Measurements from ENCODE around the gene EXPH5.

EXPH5 gene

GRCh38 chr11:108497317-108498045 lies 96.1 kb downstream of the EXPH5 start (continued):
- TF ChIP-seq IKZF3 (tag by site-specific recombination; IDR thresholded peaks at IDR 0.05) = peak; percentile 92
- peak; percentile 73; the same call in 1 of the 2 replicates for TF ChIP-seq ZNF501 (tag by site-specific recombination; IDR thresholded peaks at IDR 0.05)
- TF ChIP-seq PRDM1 (tag by site-specific recombination; IDR thresholded peaks at IDR 0.05) = peak; percentile 86
- no peak for TF ChIP-seq AEBP2 (tag by site-specific recombination; IDR thresholded peaks at IDR 0.05; ENCODE audit: borderline replicate concordance)
- TF ChIP-seq ZBTB26 (tag by site-specific recombination; optimal IDR thresholded peaks at IDR 0.05) = no peak
- TF ChIP-seq ZNF623 (tag by site-specific recombination; IDR thresholded peaks at IDR 0.05) = no peak
- peak; percentile 58 for TF ChIP-seq ATF2 (tag by site-specific recombination; IDR thresholded peaks at IDR 0.05; ENCODE audit: low read depth)
- peak; percentile 20; the same call in 1 of the 2 replicates for TF ChIP-seq SP3 (tag by site-specific recombination; IDR thresholded peaks at IDR 0.05)
- TF ChIP-seq ZNF23 (tag by site-specific recombination; IDR thresholded peaks at IDR 0.05; ENCODE audit: borderline replicate concordance) = no peak
- no peak for TF ChIP-seq ZNF426 (tag by site-specific recombination; IDR thresholded peaks at IDR 0.05)
- no peak for TF ChIP-seq ZNF114 (tag by site-specific recombination; IDR thresholded peaks at IDR 0.05)
- TF ChIP-seq ZBTB1 (tag by site-specific recombination; IDR thresholded peaks at IDR 0.05) = no peak
- TF ChIP-seq ZNF10 (tag by site-specific recombination; IDR thresholded peaks at IDR 0.05) = no peak
- TF ChIP-seq REPIN1 (tag by site-specific recombination; IDR thresholded peaks at IDR 0.05; ENCODE audit: low read depth) = no peak
- TF ChIP-seq ZNF155 (tag by site-specific recombination; IDR thresholded peaks at IDR 0.05) = no peak
- TF ChIP-seq RBAK (tag by site-specific recombination; IDR thresholded peaks at IDR 0.05) = no peak
- no peak for TF ChIP-seq ZBTB7A (tag by site-specific recombination; IDR thresholded peaks at IDR 0.05; ENCODE audit: low read depth)
- no peak for TF ChIP-seq ZNF214 (tag by site-specific recombination; IDR thresholded peaks at IDR 0.05; ENCODE audit: borderline replicate concordance)
- no peak for TF ChIP-seq ZSCAN23 (tag by site-specific recombination; IDR thresholded peaks at IDR 0.05)
- no peak for TF ChIP-seq ZSCAN5A (tag by site-specific recombination; IDR thresholded peaks at IDR 0.05)
- no peak for TF ChIP-seq ZNF175 (tag by site-specific recombination; IDR thresholded peaks at IDR 0.05)
- peak; percentile 77 for TF ChIP-seq SP7 (tag by site-specific recombination; IDR thresholded peaks at IDR 0.05)
- no peak for TF ChIP-seq ZNF18 (tag by site-specific recombination; IDR thresholded peaks at IDR 0.05)
